Fibroblast of lung (primary cell): ENCODE results near the gene CCR1. TPM values are rescaled to one million over a fixed set of nuclear protein-coding genes. Genes with fewer than 3 reads are reported as not detected.

Experiments used
- DNase-seq, 2 donors: peaks; one replicate each; pipeline versions ENCODE4 v3.0.0 to v3.0.0-alpha.2; 2010; ENCODE audit warnings: low read depth in 2 of 2
- H2AFZ ChIP-seq: 2 replicates; pipeline ENCODE4 v1.5.1; 2012; ENCODE audit warnings: low read length, control low read depth, inconsistent platforms
- H3K27ac ChIP-seq: 2 replicates; pipeline ENCODE4 v1.5.1; 2011; ENCODE audit warnings: low read length, control low read depth; ENCODE audit not compliant: insufficient read depth
- H3K27me3 ChIP-seq: 2 replicates; pipeline ENCODE4 v1.5.1; 2011; ENCODE audit warnings: mild to moderate bottlenecking, low read length; ENCODE audit not compliant: control insufficient read depth, insufficient read depth
- H3K36me3 ChIP-seq: 2 replicates; pipeline ENCODE4 v1.5.1; 2011; ENCODE audit warnings: low read length; ENCODE audit not compliant: control insufficient read depth, insufficient read depth
- H3K4me1 ChIP-seq: 2 replicates; pipeline ENCODE4 v1.5.1; 2011; ENCODE audit warnings: low read length; ENCODE audit not compliant: control insufficient read depth, insufficient read depth; ENCODE audit errors: extremely low read depth
- H3K4me2 ChIP-seq: 2 replicates; pipeline ENCODE4 v1.5.1; 2011; ENCODE audit warnings: low read length, control low read depth; ENCODE audit not compliant: insufficient read depth; ENCODE audit errors: extremely low read depth
- H3K4me3 ChIP-seq, 4 experiments: fragments of 200-600 bp in 1 of 4; sonication (generic) in 1 of 4; replicated peaks in 1 of 4; 2 replicates each; pipeline ENCODE4 v1.5.1; 2011 to 2016; ENCODE audit warnings: low read length in 4 of 4, low read depth in 3 of 4, mild to moderate bottlenecking in 3 of 4, control low read depth in 2 of 4, inconsistent platforms in 1 of 4, mixed read lengths in 1 of 4; ENCODE audit not compliant: insufficient read depth in 1 of 4; ENCODE audit errors: control extremely low read depth in 1 of 4
- H3K79me2 ChIP-seq: 2 replicates; pipeline ENCODE4 v1.5.1; 2012; ENCODE audit warnings: mild to moderate bottlenecking, low read length, inconsistent platforms; ENCODE audit not compliant: control insufficient read depth, insufficient read depth
- H3K9ac ChIP-seq: 2 replicates; pipeline ENCODE4 v1.5.1; 2011; ENCODE audit warnings: mild to moderate bottlenecking, low read length, control low read depth; ENCODE audit not compliant: insufficient read depth
- H3K9me3 ChIP-seq: 2 replicates; pipeline ENCODE4 v1.5.1; 2012; ENCODE audit warnings: low read depth, low read length; ENCODE audit not compliant: control insufficient read depth, insufficient read depth
- H4K20me1 ChIP-seq: 2 replicates; pipeline ENCODE4 v1.5.1; 2011; ENCODE audit warnings: low read length; ENCODE audit not compliant: control insufficient read depth, insufficient read depth; ENCODE audit errors: extremely low read depth
- EZH2 ChIP-seq: IDR thresholded peaks from 2 replicates; pipeline ENCODE4 v1.5.1; 2012; ENCODE audit warnings: low read length, control low read depth, mild to moderate bottlenecking; ENCODE audit errors: missing control alignments
- polyA plus RNA-seq, 2 donors: library from polyadenylated mRNA; depleted of rRNA in 1 of 2; stranded (reverse) in 1 of 2; unstranded in 1 of 2; fragments of >200 nt; gene quantifications; 2 replicates each; pipeline ENCODE4 v1.2.1, GENCODE V29; 2011 to 2012; ENCODE audit warnings: missing spikeins in 1 of 2
- total RNA-seq: library from RNA; depleted of rRNA; stranded (reverse); fragments of >200 nt; gene quantifications from 2 replicates; pipeline ENCODE4 v1.2.1, GENCODE V29; 2014
- TF ChIP-seq, protein P1 (sequence below), 2 donors: IDR thresholded peaks in 1 of 2; conservative IDR thresholded peaks in 1 of 2; 1 replicate in 1 of 2; 2 replicates in 1 of 2; pipeline ENCODE4 v1.5.1; 2011 to 2012; ENCODE audit warnings: low read length in 2 of 2, control low read depth in 1 of 2, inconsistent platforms in 1 of 2, low read depth in 1 of 2, mild to moderate bottlenecking in 1 of 2

CCR1 gene
- total and polyA plus RNA-seq, 2 donors (not counting 1 experiment from before 2014, with no cell fraction given), result 6.6 to 9.9 TPM

DNA sequence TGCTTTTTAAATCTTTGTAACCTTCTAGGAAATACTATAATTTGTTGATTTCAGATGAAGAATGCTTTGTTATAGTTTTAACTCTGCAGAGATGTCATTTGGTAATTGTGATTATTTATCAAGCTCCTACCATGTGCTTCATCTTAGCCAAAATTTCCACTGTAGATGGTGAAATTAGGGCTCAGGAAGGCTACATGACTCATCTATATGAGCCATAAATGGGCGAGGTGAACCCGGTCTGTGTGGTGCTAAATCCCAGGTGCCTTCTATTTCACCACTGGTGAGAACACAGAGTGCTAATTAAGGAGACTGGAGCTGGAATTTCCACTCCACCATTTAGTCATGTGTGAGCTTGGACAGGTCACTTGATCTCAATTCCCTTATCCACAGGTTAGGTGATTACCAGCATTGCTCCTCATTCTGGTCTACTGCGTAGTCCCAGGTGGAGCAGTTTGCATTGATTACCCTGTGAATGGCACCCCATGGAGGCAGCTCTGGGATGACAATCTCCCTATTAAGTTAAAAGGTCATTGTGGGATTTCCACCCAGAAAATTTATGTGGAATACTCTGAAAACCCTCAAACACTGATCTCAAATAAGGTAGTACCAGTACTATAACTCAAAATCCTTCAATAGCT lies 31.3 kb upstream of the CCR1 start:
- no peak for TF ChIP-seq EZH2
- Histone ChIP-seq H3K27ac (no peak overlapping the region), H3K4me2 (no peak overlapping the region), H2AFZ (no peak overlapping the region), H3K27me3 (no peaks in the 10 kb centered on the region), H4K20me1 (no peaks in the 10 kb centered on the region), H3K4me3 (no peak overlapping the region), H3K79me2 (no peaks in the 10 kb centered on the region), H3K4me1 (no peaks in the 10 kb centered on the region), H3K36me3 (no peaks in the 10 kb centered on the region), H3K9ac (no peak overlapping the region), H3K9me3 (no peaks in the 10 kb centered on the region)
- DNase-seq, result no peak

DNA sequence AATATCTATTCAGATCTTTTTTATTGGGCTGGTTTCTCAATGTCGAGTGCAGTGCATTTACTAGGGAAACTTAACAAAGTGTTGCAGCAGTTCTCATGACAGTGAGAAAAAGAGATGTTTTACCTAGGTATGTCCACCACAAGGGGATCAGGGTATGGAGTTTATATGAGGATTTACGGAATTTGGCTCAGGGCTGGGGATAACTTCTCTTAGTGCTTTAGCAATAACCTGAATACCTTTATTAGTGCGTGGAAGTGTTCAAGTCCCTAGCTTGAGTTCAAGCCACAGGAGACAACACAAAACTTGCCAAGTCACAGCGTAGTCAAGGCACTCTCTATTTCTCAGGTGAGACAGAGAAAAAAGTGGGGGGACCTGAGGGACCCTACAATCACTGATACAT lies 30.3 kb upstream of the CCR1 start:
- H3K4me2 ChIP-seq, result no peak overlapping the region
- H3K9me3 ChIP-seq, result no peaks in the 10 kb centered on the region
- no peak overlapping the region for H3K4me3 ChIP-seq
- no peaks in the 10 kb centered on the region for H4K20me1 ChIP-seq
- no peaks in the 10 kb centered on the region for H3K4me1 ChIP-seq
- no peaks in the 10 kb centered on the region for H3K79me2 ChIP-seq
- DNase-seq, result no peak
- H3K27me3 ChIP-seq, result no peaks in the 10 kb centered on the region
- H2AFZ ChIP-seq, result no peak overlapping the region
- TF ChIP-seq, protein P1, sequence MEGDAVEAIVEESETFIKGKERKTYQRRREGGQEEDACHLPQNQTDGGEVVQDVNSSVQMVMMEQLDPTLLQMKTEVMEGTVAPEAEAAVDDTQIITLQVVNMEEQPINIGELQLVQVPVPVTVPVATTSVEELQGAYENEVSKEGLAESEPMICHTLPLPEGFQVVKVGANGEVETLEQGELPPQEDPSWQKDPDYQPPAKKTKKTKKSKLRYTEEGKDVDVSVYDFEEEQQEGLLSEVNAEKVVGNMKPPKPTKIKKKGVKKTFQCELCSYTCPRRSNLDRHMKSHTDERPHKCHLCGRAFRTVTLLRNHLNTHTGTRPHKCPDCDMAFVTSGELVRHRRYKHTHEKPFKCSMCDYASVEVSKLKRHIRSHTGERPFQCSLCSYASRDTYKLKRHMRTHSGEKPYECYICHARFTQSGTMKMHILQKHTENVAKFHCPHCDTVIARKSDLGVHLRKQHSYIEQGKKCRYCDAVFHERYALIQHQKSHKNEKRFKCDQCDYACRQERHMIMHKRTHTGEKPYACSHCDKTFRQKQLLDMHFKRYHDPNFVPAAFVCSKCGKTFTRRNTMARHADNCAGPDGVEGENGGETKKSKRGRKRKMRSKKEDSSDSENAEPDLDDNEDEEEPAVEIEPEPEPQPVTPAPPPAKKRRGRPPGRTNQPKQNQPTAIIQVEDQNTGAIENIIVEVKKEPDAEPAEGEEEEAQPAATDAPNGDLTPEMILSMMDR (conservative IDR thresholded peaks at IDR 0.05 in 1 of 2, IDR thresholded peaks at IDR 0.05 in 1 of 2; ENCODE audit: low read depth in 1 of 2, low read length in 2 of 2), result no peak
- TF ChIP-seq EZH2, result no peak
- H3K9ac ChIP-seq, result no peak overlapping the region
- no peak overlapping the region for H3K27ac ChIP-seq
- H3K36me3 ChIP-seq, result no peaks in the 10 kb centered on the region

DNA sequence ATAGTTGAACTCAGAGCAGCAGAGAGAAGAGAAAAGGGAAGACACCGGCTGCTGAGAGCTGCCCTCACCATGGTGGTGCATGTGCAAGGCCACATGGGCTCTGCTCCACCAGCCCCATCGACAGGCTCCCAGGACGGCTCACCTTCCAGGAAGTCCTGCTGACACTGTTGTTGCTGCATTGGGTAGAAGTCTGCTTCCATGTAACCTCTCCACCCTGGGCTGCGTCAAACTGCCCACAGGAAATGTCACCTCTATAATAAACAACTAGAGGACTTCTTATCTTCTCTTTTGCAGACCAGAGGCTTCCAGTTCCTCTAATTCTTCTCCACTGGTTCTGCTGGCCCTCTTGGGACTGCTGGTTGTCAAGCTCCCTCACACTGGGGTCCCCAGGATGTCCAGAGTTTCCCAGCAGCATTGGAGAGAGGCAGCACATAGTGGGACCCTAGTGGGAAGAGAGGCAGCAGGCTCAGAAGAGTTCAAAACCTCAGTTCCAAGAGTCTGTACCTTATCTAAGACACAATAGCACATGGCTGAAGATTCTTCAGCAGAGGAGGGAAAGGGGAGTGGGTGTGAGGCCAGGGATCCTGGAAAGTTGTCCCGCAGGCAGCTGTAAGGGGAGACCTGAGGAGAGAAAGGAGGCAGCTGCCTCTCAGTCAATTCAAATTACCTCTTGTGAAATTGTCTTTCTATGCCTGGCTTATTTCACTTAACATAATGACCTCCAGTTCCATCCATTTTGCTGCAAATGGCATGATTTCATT lies 28.4 kb upstream of the CCR1 start:
- no peak for DNase-seq
- no peaks in the 10 kb centered on the region for H3K9me3 ChIP-seq
- H3K27me3 ChIP-seq, result no peaks in the 10 kb centered on the region
- H3K4me3 ChIP-seq, result no peak overlapping the region
- H4K20me1 ChIP-seq, result no peaks in the 10 kb centered on the region
- no peaks in the 10 kb centered on the region for H3K4me1 ChIP-seq
- H3K27ac ChIP-seq, result no peak overlapping the region
- no peaks in the 10 kb centered on the region for H3K79me2 ChIP-seq
- no peak overlapping the region for H3K4me2 ChIP-seq
- no peak overlapping the region for H3K9ac ChIP-seq
- H3K36me3 ChIP-seq, result no peaks in the 10 kb centered on the region
- TF ChIP-seq EZH2, result no peak
- TF ChIP-seq, protein P1 (conservative IDR thresholded peaks at IDR 0.05 in 1 of 2, IDR thresholded peaks at IDR 0.05 in 1 of 2; ENCODE audit: low read depth in 1 of 2, low read length in 2 of 2), result no peak
- no peak overlapping the region for H2AFZ ChIP-seq
